Measurements from ENCODE around the gene TRAP1.

TRAP1 gene

DNA sequence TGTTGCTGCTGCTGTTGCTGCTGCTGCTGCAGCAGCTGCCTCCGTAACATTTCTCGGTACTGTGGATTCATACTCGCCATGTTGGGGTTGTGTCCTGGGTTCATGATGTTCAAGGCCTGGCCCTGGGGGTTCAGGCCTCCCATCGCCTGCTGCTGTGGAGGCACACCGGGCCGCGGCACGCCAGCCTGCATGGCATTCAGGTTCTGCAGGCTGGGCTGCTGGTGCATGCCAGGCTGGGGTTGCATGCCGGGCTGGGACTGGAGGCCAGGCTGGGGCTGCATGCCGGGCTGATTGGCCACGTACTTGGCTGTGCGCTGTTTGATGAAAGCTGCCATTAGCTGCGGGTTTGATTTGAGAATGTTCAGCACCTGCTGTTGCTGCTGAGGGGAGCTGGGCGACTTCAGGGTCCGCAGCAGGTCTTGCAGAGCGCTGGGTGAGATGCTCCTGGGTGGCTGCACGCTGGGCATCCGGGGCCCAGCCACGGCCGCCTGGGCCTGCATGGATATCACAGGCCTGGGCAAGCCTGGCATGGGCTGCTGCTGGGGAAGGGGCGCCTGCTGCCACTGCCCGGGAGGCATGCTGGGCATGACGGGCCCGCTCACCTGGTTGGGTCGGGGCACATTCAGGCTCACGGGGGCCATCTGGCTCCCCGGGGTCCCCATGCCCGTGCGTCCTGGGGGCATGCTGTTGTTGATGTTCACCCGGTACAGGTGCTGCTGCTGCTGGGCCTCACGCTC lies 11.3 kb upstream of the TRAP1 start:
- no peaks in the 10 kb centered on the region for H4K20me1 ChIP-seq (ENCODE audit: insufficient read depth, low read length)
- H3K4me1 ChIP-seq (ENCODE audit: insufficient read depth, low read length, severe bottlenecking) = peaks cover 4% of the 10 kb centered on the region
- H3K9me2 ChIP-seq (ENCODE audit: low read depth, low read length) = no peaks in the 10 kb centered on the region
- no peaks in the 10 kb centered on the region for H3K27me3 ChIP-seq (ENCODE audit: insufficient read depth, low read length)
- H3K4me3 ChIP-seq (ENCODE audit: low read depth, low read length, poor library complexity, severe bottlenecking) = no peak overlapping the region
- H3K27ac ChIP-seq (ENCODE audit: low read depth, low read length, poor library complexity, severe bottlenecking) = no peak overlapping the region
- H3K9me3 ChIP-seq (ENCODE audit: low read length) = no peaks in the 10 kb centered on the region
- H3K79me2 ChIP-seq (ENCODE audit: insufficient read depth, low read length) = no peaks in the 10 kb centered on the region
- H3K4me2 ChIP-seq (ENCODE audit: low read length) = no peak overlapping the region
- TF ChIP-seq EZH2 (IDR thresholded peaks at IDR 0.05; ENCODE audit: borderline replicate concordance, low read length) = no peak
- TF ChIP-seq, protein P1, sequence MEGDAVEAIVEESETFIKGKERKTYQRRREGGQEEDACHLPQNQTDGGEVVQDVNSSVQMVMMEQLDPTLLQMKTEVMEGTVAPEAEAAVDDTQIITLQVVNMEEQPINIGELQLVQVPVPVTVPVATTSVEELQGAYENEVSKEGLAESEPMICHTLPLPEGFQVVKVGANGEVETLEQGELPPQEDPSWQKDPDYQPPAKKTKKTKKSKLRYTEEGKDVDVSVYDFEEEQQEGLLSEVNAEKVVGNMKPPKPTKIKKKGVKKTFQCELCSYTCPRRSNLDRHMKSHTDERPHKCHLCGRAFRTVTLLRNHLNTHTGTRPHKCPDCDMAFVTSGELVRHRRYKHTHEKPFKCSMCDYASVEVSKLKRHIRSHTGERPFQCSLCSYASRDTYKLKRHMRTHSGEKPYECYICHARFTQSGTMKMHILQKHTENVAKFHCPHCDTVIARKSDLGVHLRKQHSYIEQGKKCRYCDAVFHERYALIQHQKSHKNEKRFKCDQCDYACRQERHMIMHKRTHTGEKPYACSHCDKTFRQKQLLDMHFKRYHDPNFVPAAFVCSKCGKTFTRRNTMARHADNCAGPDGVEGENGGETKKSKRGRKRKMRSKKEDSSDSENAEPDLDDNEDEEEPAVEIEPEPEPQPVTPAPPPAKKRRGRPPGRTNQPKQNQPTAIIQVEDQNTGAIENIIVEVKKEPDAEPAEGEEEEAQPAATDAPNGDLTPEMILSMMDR (IDR thresholded peaks at IDR 0.05; ENCODE audit: low read length) = no peak
- no peaks in the 10 kb centered on the region for H3F3A ChIP-seq (ENCODE audit: insufficient read depth, low read length)
- H2AFZ ChIP-seq (ENCODE audit: low read length) = no peak overlapping the region
- H3K9ac ChIP-seq (ENCODE audit: low read length) = no peak overlapping the region
- H3K36me3 ChIP-seq (ENCODE audit: insufficient read depth, low read length) = peaks cover 54% of the 10 kb centered on the region

DNA sequence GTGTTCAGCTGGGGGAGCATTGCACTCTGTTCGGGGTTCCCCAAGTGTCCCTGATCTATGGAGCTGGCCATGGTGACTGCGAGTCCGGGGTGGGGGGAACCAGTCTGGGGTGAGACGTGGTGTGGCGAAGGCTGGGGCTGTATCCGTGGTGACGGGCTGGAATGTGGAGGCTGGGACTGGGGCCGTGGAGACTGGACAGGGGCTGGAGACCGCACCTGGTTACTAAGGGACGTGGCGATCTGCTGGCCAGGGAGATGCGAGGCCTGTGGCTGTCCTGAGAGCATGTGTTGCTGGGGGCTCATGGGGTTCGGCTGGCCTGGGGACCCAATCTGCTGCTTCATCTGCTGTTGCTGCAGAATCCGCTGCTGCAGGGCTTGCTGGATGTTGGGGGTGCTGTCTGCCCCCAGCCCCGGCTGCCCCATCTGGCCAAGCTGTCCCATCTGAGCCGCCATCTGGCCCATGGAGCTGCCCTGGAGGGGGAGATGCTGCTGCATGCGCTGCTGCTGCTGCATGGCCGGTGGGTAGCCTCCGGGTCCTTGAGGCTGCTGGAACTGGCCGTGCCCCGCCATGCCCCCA lies 10.6 kb upstream of the TRAP1 start:
- TF ChIP-seq EZH2 (IDR thresholded peaks at IDR 0.05; ENCODE audit: borderline replicate concordance, low read length) = no peak
- TF ChIP-seq, protein P1 (IDR thresholded peaks at IDR 0.05; ENCODE audit: low read length) = no peak
- H3K4me2 ChIP-seq (ENCODE audit: low read length) = no peak overlapping the region
- peaks cover 54% of the 10 kb centered on the region for H3K36me3 ChIP-seq (ENCODE audit: insufficient read depth, low read length)
- H3K79me2 ChIP-seq (ENCODE audit: insufficient read depth, low read length) = no peaks in the 10 kb centered on the region
- no peak overlapping the region for H3K27ac ChIP-seq (ENCODE audit: low read depth, low read length, poor library complexity, severe bottlenecking)
- H3F3A ChIP-seq (ENCODE audit: insufficient read depth, low read length) = no peaks in the 10 kb centered on the region
- no peak overlapping the region for H2AFZ ChIP-seq (ENCODE audit: low read length)
- no peaks in the 10 kb centered on the region for H3K27me3 ChIP-seq (ENCODE audit: insufficient read depth, low read length)
- H3K4me3 ChIP-seq (ENCODE audit: low read depth, low read length, poor library complexity, severe bottlenecking) = no peak overlapping the region
- H3K9me2 ChIP-seq (ENCODE audit: low read depth, low read length) = no peaks in the 10 kb centered on the region
- peaks cover 6% of the 10 kb centered on the region for H3K4me1 ChIP-seq (ENCODE audit: insufficient read depth, low read length, severe bottlenecking)
- H3K9me3 ChIP-seq (ENCODE audit: low read length) = no peaks in the 10 kb centered on the region
- no peaks in the 10 kb centered on the region for H4K20me1 ChIP-seq (ENCODE audit: insufficient read depth, low read length)
- no peak overlapping the region for H3K9ac ChIP-seq (ENCODE audit: low read length)

DNA sequence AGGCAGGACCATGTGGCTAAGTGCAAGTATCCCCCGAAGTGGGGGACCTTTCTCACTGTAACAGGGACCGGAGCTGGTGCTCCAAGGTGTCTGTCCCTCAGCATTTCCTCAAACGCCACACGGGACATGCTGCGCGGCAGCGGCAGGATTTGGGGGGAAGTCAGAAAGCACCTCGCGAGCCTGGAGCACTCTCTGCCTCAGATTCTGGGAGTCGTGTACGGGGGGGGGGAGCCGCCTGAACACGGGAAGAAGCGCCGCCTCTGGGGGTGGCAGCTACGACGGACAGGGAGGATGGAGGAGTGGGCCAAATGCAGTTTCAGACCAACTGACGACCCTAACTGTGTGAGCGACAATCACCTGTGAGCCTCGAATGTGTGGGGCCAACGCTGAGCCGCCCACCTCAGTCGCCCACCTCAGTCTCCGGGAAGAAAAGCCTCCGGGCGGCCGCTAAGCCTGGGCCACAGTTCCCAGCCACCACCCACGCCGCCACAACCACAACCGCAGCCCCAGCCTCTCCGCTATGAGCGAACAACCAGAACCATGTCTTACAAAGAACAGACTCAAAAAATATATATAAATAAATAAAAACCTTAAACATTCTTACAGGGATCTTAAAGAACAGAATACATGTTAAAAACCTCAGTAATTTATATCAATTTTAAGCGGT lies 8.8 kb upstream of the TRAP1 start:
- Histone ChIP-seq H2AFZ (ENCODE audit: low read length) (no peak overlapping the region), H4K20me1 (ENCODE audit: insufficient read depth, low read length) (no peaks in the 10 kb centered on the region), H3K9me2 (ENCODE audit: low read depth, low read length) (no peaks in the 10 kb centered on the region), H3K4me2 (ENCODE audit: low read length) (no peak overlapping the region), H3K36me3 (ENCODE audit: insufficient read depth, low read length) (peaks cover 42% of the 10 kb centered on the region), H3K9me3 (ENCODE audit: low read length) (no peaks in the 10 kb centered on the region), H3K4me3 (ENCODE audit: low read depth, low read length, poor library complexity, severe bottlenecking) (no peak overlapping the region), H3K27ac (ENCODE audit: low read depth, low read length, poor library complexity, severe bottlenecking) (no peak overlapping the region), H3K27me3 (ENCODE audit: insufficient read depth, low read length) (no peaks in the 10 kb centered on the region), H3F3A (ENCODE audit: insufficient read depth, low read length) (no peaks in the 10 kb centered on the region), H3K4me1 (ENCODE audit: insufficient read depth, low read length, severe bottlenecking) (peaks cover 6% of the 10 kb centered on the region), H3K9ac (ENCODE audit: low read length) (no peak overlapping the region), H3K79me2 (ENCODE audit: insufficient read depth, low read length) (no peaks in the 10 kb centered on the region)
- TF ChIP-seq, protein P1 (IDR thresholded peaks at IDR 0.05; ENCODE audit: low read length) = no peak
- TF ChIP-seq EZH2 (IDR thresholded peaks at IDR 0.05; ENCODE audit: borderline replicate concordance, low read length) = no peak

All from OCI-LY1 (cell line).